ENCODE measurements around the gene SLF1. TPM values are rescaled to one million over a fixed set of nuclear protein-coding genes. Genes with fewer than 3 reads are reported as not detected.
A peak's percentile ranks its signal among the peaks of the same experiment; 100 is the strongest.
"Not testable (repeated sequence)": the region's sequence is repeated elsewhere in the genome, so short reads cannot be mapped to it uniquely, and the experiment has no call there.

The SLF1 gene
- polyA plus RNA-seq (2012; ENCODE audit: insufficient read depth, insufficient read length, low read depth), result 2.3 TPM

GRCh38 chr5:94618493-94619328 is at the start of gene SLF1, which contains the start of gene KIAA0825:
Gene SLF1, plus strand, starts transcription at chr5:94618669. Its CDS starts 10,142 bp downstream, at chr5:94628811.
Gene KIAA0825, minus strand, starts transcription at chr5:94618604. Its CDS starts 81,478 bp downstream, at chr5:94537126.
- H3K9me3 ChIP-seq, result no peaks in the 10 kb centered on the region
- peak; percentile 92 for DNase-seq
- H3K4me3 ChIP-seq (ENCODE audit: low read depth, low read length), result peak within 1 kb of the TSS; percentile 94
- TF ChIP-seq CTCF (IDR thresholded peaks at IDR 0.05; ENCODE audit: low read depth, low read length), result 0 out of 2 replicates have a peak, but pooled peaks have one; percentile 7
- H3K36me3 ChIP-seq, result no peaks in the 10 kb centered on the region
- no peaks in the 10 kb centered on the region for H3K27me3 ChIP-seq
- H3K4me1 ChIP-seq, result no peaks in the 10 kb centered on the region; the same call in 1 of the 2 replicates

GRCh38 chr5:94571415-94571814 is 47.1 kb upstream of the SLF1 start:
- Histone ChIP-seq H3K9me3 (no peaks in the 10 kb centered on the region), H3K4me3 (ENCODE audit: low read depth, low read length) (no peak overlapping the region), H3K27me3 (no peaks in the 10 kb centered on the region), H3K36me3 (no peaks in the 10 kb centered on the region), H3K4me1 (no peaks in the 10 kb centered on the region; the same call in 1 of the 2 replicates)
- no peak for DNase-seq
- TF ChIP-seq CTCF (IDR thresholded peaks at IDR 0.05; ENCODE audit: low read depth, low read length), result no peak

- H3K9me3 ChIP-seq; DNase-seq; H3K4me3 ChIP-seq (ENCODE audit: low read depth, low read length); H3K36me3 ChIP-seq; H3K27me3 ChIP-seq; H3K4me1 ChIP-seq: not testable (repeated sequence)
These were observed 45.1 kb upstream of the SLF1 start for GRCh38 chr5:94573349-94573748.

GRCh38 chr5:94575196-94575595 is 43.3 kb upstream of the SLF1 start:
- Histone ChIP-seq H3K4me1 (no peaks in the 10 kb centered on the region; the same call in 1 of the 2 replicates), H3K9me3 (no peaks in the 10 kb centered on the region), H3K27me3 (no peaks in the 10 kb centered on the region), H3K4me3 (ENCODE audit: low read depth, low read length) (no peak overlapping the region), H3K36me3 (no peaks in the 10 kb centered on the region)
- no peak for TF ChIP-seq CTCF (IDR thresholded peaks at IDR 0.05; ENCODE audit: low read depth, low read length)
- no peak for DNase-seq

- H3K36me3 ChIP-seq, result no peaks in the 10 kb centered on the region
- H3K4me3 ChIP-seq (ENCODE audit: low read depth, low read length), result no peak overlapping the region
- no peaks in the 10 kb centered on the region for H3K9me3 ChIP-seq
- no peaks in the 10 kb centered on the region; the same call in 1 of the 2 replicates for H3K4me1 ChIP-seq
- no peaks in the 10 kb centered on the region for H3K27me3 ChIP-seq
- DNase-seq, result no peak
- no peak for TF ChIP-seq CTCF (IDR thresholded peaks at IDR 0.05; ENCODE audit: low read depth, low read length)
These were observed 40.8 kb upstream of the SLF1 start for GRCh38 chr5:94577466-94578245.

GRCh38 chr5:94595281-94595840 is 23.1 kb upstream of the SLF1 start:
- Histone ChIP-seq H3K4me1 (no peaks in the 10 kb centered on the region), H3K9me3 (no peaks in the 10 kb centered on the region), H3K36me3 (no peaks in the 10 kb centered on the region), H3K27me3 (no peaks in the 10 kb centered on the region), H3K4me3 (ENCODE audit: low read depth, low read length) (no peak overlapping the region)
- DNase-seq, result no peak
- no peak for TF ChIP-seq CTCF (IDR thresholded peaks at IDR 0.05; ENCODE audit: low read depth, low read length)
